HG02938 (cell line): ENCODE data around the gene KCTD20.
"Not testable (repeated sequence)": the region's sequence is repeated elsewhere in the genome, so short reads cannot be mapped to it uniquely, and the experiment has no call there.

Source experiments
- ATAC-seq: cut with Tn5 transposase; IDR thresholded peaks from one replicate; pipeline ENCODE4 v1.9.1; 2021; ENCODE audit warnings: mild to moderate bottlenecking, moderate library complexity; ENCODE audit not compliant: unreplicated experiment

KCTD20 gene

DNA sequence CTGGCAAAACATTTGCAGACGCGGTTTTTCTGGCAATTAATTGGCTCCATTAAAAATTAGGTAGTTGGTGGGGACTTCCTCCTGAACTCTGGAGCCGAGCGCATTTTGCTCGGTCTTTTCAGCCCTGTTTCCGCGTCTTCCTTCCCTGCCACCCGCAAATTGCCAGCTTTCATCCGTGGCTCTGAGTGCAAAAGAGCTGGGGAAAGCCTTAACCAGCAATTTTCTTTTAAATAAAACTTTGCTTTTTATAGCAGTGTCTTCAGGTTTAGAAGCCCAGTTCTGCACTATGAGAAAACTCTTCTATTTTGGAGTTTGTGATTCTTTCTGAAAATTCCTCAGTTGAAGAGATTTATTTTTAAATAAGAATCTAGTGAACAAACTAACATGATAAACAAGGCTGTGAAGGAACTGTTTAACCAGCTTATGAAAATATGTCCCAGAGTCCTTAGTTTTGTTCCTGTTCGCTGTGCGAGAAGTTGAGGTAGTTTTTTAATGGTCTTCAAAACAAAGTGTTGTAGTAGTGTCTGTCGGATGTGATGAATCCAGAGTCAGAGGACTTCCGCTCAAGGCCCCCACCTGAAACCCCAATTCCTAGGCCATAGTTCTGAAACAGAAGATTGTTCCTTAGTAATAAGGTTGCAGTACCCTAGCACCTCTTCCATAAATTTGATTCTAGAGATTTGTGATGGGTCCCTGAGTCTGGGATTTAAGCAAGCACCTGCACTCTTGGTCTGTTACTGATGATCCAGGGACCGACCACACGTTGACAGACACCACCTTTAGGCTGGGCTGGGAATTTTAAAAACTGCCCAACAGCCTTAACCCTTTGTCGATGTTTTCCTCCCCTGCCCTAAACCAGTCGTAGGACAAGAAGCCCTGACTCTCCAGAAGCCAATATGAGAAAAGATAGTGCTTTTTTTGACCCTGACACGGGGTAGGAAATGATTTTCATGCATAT is 950 bp downstream of the KCTD20 start:
- no peak for ATAC-seq

DNA sequence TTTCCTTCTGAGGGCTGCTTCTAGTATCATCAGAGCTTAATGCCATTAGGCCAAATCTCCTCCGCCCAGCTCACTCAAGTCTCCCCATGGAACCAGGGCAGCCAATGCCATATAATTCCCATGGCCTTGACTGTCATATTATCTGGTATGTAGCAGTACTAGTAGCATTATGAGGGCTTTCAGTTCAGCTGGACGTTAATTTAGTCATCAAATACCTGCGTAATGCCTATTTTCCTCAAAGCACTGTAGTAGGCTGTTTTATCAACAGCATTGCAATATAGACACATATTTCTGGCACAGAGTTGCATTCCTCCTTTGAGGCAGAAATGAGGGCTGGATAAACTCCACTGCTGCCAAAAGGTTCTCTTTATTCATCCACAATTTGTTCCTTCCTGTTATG is 1.7 kb downstream of the KCTD20 start:
- ATAC-seq: no peak

DNA sequence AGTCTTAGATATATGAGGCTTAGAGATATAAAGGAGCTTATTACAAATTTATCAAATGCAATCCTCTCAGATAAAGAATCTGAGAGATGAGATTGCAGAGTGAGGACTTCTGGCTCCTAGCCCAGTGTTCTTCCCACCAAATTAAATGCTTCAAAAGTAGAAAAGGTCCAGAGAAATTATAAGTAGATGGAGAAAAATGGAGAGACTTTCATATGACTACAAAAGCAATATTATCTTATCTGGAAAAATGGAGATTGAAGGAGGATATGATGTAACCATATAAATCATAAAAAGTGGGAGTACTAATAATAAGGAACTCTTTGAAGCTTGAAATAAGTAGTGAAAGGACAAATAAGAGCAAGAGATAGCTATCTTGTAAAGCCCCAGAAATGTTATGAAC is 2.8 kb downstream of the KCTD20 start:
- ATAC-seq: no peak

DNA sequence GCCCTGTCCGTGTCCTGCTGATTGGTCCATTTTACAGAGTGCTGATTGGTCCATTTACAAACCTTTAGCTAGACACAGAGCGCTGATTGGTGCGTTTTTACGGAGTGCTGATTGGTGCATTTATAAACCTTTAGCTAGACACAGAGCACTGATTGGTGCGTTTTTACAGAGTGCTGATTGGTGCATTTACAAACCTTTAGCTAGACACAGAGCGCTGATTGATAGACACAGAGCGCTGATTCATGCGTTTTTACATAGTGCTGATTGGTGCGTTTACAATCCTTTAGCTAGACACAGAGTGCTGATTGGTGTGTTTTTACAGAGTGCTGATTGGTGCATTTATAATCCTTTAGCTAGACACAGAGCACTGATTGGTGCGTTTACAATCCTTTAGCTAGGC is 6.4 kb downstream of the KCTD20 start:
- ATAC-seq: not testable (repeated sequence)

DNA sequence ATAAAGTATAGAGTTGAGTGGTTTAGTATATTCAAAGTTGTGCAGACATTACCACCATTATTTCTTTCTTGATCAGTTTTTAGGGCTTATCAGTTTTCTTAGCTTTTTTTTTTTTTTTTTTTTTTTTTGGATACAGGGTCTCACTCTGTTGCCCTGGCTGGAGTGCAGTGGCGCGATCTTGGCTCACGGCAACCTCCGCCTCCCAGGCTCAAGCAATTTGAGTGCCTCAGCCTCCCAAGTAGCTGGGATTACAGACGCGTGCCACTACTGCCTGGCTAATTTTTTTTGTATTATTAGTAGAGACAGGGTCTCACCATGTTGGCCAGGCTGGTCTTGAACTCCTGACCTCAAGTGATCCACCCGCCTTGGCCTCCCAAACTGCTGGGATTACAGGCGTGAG is 10.1 kb downstream of the KCTD20 start:
- ATAC-seq: not testable (repeated sequence)

DNA sequence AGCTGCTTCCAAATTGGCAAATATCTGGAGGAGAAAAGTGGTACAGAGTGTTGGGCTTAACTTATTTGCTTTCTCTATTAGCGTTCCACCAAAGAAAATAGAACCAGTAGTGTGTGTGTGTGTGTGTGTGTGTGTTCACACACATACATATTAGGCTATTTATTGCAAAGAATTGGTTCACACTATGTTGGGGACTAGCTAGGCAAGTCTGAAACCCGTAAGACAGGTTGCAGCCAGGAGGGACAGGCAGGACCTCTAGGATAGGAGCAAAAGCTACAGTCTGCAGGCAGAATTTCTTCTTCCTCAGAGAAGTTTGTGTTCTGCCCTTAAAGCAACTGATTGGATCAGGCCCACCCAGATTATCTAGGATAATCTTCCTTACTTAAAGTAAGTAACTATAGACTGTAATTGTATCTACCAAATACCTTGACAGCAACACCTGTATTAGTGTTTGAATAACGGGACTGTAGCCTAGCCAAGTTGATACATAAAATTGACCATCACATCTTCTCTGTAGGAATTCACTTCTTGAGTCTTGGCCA is 12.8 kb downstream of the KCTD20 start:
- no peak for ATAC-seq

DNA sequence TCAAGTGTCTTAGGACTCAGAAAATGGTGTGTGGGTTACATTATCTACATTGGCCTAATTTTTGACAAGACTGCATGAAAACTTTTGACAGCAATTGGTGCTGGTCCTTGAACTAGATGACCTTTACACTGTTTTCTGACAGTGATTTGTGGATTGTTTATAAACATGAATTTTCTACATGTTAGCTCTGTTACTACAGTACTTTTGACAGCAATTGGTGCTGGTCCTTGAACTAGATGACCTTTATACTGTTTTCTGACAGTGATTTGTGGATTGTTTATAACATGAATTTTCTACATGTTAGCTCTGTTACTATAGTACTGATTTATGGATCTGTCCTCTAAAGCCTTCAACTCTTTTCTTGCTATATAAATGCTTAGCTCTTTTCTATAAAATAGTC is 16.7 kb downstream of the KCTD20 start:
- ATAC-seq: no peak

DNA sequence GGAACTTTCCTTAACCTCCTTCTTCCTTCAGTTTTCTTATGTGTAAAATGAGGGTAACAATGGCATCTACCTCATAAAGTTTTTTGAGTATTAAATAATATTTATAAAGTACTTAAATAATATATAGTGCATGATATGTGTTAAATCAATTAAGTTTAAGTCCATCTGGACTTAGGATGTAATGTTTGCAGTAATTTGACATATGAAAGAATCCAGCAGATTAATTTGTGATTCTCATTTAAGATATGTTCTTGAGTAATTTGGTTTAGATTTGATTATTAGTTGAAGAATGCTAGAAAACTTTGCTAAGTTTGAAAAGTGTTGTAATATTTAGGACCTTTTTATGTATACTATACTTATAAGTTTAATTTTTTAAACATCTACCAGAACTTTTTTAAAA is 18.1 kb downstream of the KCTD20 start:
- ATAC-seq: no peak

DNA sequence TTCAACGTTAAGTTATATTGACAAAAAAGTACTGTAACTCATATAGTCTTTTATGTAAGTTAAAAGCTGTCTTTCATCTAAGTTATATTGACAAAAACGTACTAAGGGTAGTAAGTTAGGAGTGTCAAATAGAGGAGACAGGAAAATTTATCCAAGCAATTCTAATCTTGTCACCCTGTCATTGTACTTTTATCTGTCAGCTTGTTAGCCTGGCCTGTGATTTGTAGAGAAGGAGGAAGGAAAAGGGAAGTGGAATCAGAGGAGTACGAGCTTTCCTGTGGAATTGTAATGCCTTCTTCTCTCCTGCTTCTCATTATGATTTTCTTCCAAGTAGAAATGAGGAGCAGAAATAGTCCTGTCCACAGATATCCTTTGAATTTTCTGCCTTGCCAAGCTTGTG is 18.8 kb downstream of the KCTD20 start:
- no peak for ATAC-seq

DNA sequence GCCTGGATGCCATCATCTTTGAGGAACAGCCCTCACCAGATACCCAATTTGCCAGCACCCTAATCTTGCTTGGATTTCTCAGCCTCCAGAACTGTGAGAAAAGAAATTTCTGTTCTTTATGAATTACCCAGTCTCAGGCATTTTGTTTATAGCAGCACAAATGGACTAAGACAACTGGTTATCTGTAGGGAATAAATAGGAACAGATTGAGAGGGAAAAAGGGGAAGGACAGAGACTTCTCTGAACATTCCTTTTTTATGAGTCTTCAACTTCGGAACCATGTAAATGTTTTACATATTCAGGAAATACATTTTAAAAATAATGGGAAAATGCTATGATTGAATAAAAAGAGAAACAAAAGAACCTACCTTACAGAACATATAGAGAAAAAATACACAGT is 20.9 kb downstream of the KCTD20 start:
- no peak for ATAC-seq

DNA sequence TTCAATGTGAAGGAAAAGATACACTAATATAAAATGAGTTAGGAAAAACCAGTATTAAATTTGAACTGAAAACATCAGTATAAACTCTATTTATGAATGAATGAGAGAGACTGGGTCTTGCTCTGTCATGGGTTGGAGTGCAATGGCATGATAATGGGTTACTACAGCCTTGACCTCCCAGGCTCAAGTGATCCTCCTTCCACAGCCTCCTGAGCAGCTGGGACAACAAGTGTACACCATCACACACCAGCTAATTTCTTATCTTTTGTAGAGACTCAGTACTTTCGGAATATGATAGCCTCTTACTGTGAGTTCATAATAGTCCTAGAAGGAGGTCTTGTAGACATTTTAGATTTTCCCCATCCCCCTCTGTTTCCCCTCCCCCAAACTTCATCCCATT is 21.4 kb downstream of the KCTD20 start:
- no peak for ATAC-seq

DNA sequence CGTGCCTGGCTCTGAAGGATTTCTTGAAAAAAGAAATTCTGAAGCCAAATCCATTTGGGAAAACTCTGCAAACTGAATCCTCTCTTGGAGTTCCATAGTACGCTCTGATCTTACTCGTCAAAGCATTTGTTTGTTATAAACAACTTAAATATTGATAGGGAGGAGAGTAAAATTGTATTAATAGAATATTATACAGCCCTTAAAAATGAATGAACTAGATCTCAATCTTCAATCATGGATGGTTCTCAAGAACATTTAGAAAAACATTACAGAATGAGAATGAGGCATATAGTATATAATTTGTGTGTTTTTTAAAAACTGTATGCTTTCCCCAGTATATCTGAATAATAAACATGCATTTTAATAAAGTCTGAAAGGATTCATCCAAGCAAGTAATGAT is 24.8 kb downstream of the KCTD20 start:
- ATAC-seq: no peak

DNA sequence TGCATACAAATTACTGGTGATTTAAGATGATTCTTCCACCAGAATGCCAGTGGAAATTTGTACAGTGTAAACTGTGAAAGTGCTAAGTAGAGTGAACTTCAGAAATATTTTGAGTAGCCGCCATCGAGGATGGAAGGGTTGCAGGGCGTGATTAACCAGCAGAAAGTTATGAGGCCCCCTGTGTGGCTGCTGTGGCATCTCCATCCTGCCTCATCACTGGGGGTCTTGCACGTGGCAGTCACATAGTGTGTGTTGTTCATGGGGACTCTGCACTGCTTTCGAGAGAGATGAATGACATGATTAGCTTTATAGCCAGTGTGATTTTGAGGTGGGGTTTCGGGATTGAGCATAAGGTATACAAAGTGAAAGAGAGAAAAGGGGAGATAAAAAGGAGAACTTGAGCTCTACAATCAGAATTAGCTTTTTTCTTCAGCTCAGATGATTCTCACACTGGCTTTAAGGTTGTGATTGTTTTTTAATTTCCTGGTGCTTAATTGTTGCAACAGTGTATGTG is 26.4 kb downstream of the KCTD20 start:
- ATAC-seq: no peak

DNA sequence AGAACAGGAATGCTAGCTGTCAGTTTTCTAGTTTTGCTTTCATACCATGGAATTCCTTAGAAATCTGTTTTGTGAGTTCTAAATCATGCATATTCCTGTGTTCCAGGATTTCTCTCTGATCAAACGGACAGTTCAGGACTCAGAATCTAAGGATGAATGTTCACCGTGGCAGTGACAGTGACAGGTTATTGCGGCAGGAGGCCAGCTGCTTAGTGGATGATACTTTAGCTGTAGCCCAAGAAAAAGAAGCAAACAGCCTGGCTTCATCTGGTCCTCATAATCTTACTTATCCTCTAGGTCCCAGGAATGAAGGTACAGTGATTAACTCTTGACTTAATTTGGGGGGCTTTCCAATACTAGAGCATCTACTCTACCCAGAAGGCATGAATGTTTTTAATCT is 27.1 kb downstream of the KCTD20 start:
- ATAC-seq: no peak

DNA sequence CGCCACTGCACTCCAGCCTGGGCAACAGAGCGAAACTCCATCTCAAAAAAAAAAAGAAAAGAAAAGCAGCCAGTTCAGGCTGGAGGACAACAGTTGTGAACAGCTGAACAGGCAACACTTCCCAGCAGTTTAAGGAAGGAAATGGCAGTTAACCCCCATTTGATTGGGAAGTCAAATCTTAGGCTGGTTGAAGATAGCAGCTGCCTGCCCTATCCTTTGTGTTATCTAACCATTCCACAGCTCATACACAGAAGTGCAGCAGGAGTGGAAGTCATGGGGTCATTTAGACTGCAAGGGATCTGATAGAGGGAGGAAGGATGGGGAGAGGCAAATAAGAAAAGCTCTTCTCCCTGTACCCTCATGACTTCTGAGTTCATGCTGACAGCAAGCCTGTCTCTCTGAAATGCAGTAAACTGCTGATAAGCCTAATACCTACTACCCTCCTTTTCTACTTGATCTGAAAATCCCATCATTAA is 35.3 kb downstream of the KCTD20 start:
- no peak for ATAC-seq

DNA sequence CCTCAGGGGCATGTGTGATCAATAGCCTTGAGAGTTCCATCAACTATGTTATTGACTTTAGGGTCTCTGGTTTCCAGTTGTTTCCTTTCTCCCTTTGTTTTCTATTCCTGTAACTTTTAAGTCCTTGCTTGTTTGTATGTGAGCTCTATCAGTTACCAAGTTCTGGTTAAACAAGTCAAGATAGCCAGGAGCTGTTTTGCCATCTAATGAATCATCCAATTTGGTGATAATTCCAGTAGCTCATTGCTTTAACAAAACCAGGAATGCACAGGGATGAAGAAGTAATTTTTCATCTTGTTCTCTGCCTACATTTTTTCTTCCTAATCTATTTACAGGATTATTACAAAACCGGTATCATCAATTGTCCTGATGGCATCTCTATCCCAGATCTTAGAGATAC is 36.5 kb downstream of the KCTD20 start:
- ATAC-seq: no peak

DNA sequence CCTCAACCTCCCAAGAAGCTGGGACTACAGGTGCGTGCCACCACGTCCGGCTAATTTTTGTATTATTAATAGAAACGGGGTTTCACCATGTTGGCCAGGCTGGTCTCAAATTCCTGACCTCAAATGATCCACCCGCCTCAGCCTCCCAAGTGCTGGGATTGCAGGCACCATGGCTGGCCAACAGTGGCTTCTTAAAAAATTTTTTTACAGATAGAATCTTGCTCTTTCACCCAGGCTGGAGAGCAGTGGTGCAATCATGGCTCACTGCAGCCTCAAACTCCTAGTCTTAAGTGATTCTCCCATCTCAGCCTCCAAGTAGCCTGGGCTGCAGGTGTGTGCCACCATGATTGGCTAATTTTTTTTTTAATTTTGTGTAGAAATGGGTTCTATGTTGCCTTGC is 40.5 kb downstream of the KCTD20 start:
- not testable (repeated sequence) for ATAC-seq

DNA sequence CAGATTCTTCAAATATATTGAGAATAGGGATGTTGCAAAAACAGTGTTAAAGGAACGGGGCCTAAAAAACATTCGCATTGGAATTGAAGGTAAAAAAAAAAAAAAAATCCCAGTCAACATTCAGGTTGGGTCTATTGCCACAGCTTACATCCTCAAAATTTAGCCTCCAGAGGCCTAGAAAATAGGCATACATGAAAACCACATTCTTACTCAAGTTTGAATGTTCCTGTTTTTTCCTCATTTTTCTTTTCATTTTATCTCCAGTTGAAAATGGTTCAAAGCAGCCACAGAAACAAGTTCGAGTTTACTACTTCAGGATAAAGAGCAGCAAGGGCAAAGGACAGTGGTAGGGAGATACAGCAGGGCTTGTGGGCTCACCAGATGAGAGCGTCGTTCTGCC is 41.9 kb downstream of the KCTD20 start:
- ATAC-seq: no peak

DNA sequence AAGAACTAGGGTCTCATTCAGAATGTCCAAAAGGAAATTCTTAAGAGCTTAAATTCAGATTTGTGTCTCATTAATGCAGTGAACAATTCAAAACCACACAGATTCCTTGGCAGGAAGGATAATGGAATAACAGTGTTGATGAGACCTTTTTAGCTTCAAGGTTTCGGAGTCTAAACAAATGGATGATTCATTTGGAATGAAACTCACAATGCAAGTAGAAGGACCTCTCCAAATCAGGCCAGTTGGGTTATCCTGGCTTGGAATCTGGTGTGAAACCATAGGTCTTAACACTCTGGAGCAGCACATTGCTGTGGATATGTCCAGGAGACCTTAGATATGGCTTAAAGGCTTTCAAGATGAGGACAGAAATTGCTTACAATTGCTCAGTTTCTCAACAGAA is 44.9 kb downstream of the KCTD20 start:
- ATAC-seq: no peak

DNA sequence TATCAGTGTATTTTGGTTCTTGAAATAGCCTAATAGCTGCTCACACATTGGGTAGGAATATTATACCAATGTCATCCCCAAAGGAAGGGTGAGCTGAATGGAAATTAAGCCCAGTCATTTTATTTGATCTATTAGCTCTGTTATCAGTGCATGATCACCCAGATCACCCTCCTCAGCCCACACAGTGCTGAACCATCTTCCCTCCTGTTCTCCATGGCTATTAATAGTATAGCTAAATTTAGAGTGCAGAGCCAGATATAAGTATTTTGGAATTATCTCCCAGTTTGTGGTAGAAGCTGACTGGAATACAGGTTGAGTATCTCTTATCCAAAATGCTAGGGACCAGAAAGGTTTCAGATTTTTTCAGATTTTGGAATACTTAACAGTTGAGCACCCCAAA is 45.4 kb downstream of the KCTD20 start:
- ATAC-seq: no peak

DNA sequence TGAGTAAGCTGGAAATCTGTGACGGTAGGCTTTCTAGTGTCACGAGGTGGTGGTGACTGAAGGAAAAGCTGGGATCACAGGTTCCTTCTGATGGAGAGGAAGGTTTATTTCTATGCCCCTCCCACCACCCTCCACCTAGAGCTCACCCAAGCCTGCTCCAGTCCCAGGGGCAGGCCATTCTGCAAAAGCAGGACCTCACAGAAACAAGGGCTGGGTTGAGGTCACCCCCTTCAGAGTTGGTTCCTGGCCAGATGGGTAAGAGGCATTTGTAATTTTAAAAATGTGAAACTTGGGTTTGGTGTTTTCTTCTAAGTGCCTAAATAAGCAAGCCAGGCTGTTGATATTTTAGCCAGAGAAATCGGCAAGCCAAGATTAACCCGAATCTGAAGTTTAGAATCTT is 46.6 kb downstream of the KCTD20 start:
- ATAC-seq: no peak

DNA sequence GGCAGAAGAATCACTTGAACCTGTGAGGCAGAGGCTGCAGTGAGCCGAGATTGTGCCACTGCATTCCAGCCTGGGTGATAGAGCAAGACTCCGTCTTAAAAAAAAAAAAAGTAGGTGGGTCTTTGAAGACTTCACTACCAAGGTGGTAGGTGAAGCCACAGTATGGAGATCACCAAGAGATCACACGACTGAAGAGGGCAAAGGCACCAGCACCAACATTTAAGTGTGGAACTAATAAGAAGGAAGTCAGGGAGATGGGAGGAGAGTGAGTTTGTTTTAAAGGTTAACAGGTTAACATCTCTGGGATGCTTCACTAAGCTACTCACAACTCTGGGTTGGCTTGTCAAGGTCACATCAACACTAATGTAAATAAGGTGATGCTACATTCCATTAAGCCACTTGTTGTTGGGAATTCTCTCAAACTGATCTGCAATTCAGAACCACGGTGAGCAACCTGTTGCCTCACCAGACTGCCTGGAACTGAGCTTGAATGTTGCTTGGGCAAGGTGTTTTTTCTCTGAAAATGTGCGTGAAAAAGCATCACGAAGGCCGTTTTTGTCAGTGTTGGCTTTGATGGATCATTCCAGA is 48.7 kb downstream of the KCTD20 start:
- ATAC-seq: no peak
